ENCODE measurements around the gene BLTP3A. TPM values are rescaled to one million over a fixed set of nuclear protein-coding genes. Genes with fewer than 3 reads are reported as not detected.

BLTP3A gene
- total RNA-seq, 1 experiment from 2014 or later, result 20.2 TPM

GRCh38 chr6:34788111-34788510 lies 3.8 kb upstream of the BLTP3A start:
- H3K27ac ChIP-seq (ENCODE audit: low read length), result no peak overlapping the region

GRCh38 chr6:34791164-34791700 lies 651 bp upstream of the BLTP3A start:
- BruUV-seq (replicated peaks), result no TSS peak
- peak overlapping the region; percentile 84 for H3K27ac ChIP-seq (ENCODE audit: low read length)
- intact Hi-C loops (cut with micrococcal nuclease; ENCODE audit: unreplicated experiment), result no loop called here
- TF ChIP-seq POLR2AphosphoS5 (IDR thresholded peaks at IDR 0.05; ENCODE audit: low read depth, low read length), result no peak
- POLR2A ChIA-PET, result interaction anchor here (0.5 to 0.6 kb wide), 3 partner anchors 14 to 438 kb away, joined by 3 to 8 read pairs (median 7); no protein-coding TSS in a partner anchor
- H3K4me3 ChIP-seq (ENCODE audit: low read depth in 2 of 2, low read length in 2 of 2), result peak overlapping the region; percentile 63 to 92
- in situ Hi-C loops (cut with HindIII; ENCODE audit: low pct_unique_long_range_greater_than_20kb, low sequenced_read_pairs), result no loop called here
- DNase-seq (ENCODE audit: low read depth, low spot score), result no peak
- CTCF ChIA-PET, result interaction anchor here (0.6 kb wide), 1 partner anchor 20 kb away, joined by 6 read pairs; no protein-coding TSS in a partner anchor
- no peaks in the 10 kb centered on the region for H3K36me3 ChIP-seq (ENCODE audit: control insufficient read depth, insufficient read depth, low read length)
- no peaks in the 10 kb centered on the region for H3K9me3 ChIP-seq (ENCODE audit: control insufficient read depth, insufficient read depth, low read depth, low read length)
- peaks cover 10% of the 10 kb centered on the region for H3K4me1 ChIP-seq (ENCODE audit: control insufficient read depth, insufficient read depth, low read length)
- ATAC-seq, result peak; percentile 70
- no peaks in the 10 kb centered on the region for H3K27me3 ChIP-seq (ENCODE audit: control insufficient read depth, insufficient read depth, low read length)

More at GRCh38 chr6:34788111-34788510, 3.8 kb upstream of the BLTP3A start:
- Histone ChIP-seq H3K4me1 (ENCODE audit: control insufficient read depth, insufficient read depth, low read length) (no peaks in the 10 kb centered on the region; the same call in 1 of the 2 replicates), H3K4me3 (ENCODE audit: low read depth in 2 of 2, low read length in 2 of 2) (no peak overlapping the region), H3K27me3 (ENCODE audit: control insufficient read depth, insufficient read depth, low read length) (no peaks in the 10 kb centered on the region), H3K9me3 (ENCODE audit: control insufficient read depth, insufficient read depth, low read depth, low read length) (no peaks in the 10 kb centered on the region), H3K36me3 (ENCODE audit: control insufficient read depth, insufficient read depth, low read length) (no peaks in the 10 kb centered on the region)
- ChIA-PET POLR2A (no interaction called here), CTCF (no interaction called here)
- TF ChIP-seq SIN3A (IDR thresholded peaks at IDR 0.05; ENCODE audit: borderline replicate concordance, insufficient read depth, low read depth, low read length) (no peak), REST (IDR thresholded peaks at IDR 0.05; ENCODE audit: insufficient read depth in 1 of 2, low read depth in 2 of 2, low read length in 1 of 2) (no peak), CTCF (IDR thresholded peaks at IDR 0.05) (no peak), TCF7L2 (IDR thresholded peaks at IDR 0.05; ENCODE audit: low read depth, low read length) (no peak), POLR2AphosphoS5 (IDR thresholded peaks at IDR 0.05; ENCODE audit: low read depth, low read length) (no peak)
- no peak for DNase-seq (ENCODE audit: low read depth, low spot score)
- intact Hi-C loops (cut with micrococcal nuclease; ENCODE audit: unreplicated experiment), result no loop called here
- no peak for ATAC-seq
- in situ Hi-C loops (cut with HindIII; ENCODE audit: low pct_unique_long_range_greater_than_20kb, low sequenced_read_pairs), result no loop called here
- no TSS peak for BruUV-seq (replicated peaks)

All from Panc1 (cell line).